ENCODE data around the gene ASB16. TPM values are rescaled to one million over a fixed set of nuclear protein-coding genes. Genes with fewer than 3 reads are reported as not detected.

ASB16 gene
- total and polyA plus RNA-seq, 5 experiments from 2014 or later, result 0.09 TPM; not detected in 4

DNA sequence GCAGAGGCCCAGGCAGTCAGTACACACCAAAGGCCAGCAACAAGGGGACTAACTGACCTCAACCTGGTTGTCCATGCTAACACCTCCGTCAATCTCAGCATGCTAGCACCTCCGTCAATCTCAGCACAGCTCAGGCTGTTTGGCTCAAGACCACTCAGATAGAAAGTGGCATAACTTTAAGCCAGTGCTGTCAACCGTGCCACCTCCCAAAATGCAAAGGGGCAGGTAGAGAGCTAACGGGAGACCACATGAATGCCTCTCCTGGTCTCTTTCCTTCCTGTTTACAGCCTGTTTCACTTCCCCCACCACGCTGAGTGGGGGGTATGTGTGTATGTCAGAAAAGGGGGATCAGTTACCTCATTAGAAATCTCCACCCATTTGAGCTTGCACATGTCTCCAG, 45.7 kb downstream of the ASB16 start:
- Mint-ChIP-seq H3K4me1 (peaks cover 40 to 66% (median 64%) of the 10 kb centered on the region in 4 donors), H3K36me3 (peaks cover 10 to 40% (median 23%) of the 10 kb centered on the region in 3 donors), H3K9me3 (no peaks in the 10 kb centered on the region), H3K27ac (peak overlapping the region; percentile 92 to 99 (median 98)), H3K4me3 (peak overlapping the region; percentile 85 to 100 (median 90)), H3K27me3 (no peaks in the 10 kb centered on the region)
- DNase-seq (peak in 9 of 10 donors; percentile 52 to 88 (median 68)), ATAC-seq (peak; percentile 13 to 36)
- POLR2A ChIA-PET, result interaction anchor here (0.6 to 20.4 kb wide), 22 partner anchors 6 to 932 kb away, joined by 3 to 445 read pairs (median 4); partner anchors contain the start of genes ATXN7L3, GRN, HDAC5 and HEXIM1

DNA sequence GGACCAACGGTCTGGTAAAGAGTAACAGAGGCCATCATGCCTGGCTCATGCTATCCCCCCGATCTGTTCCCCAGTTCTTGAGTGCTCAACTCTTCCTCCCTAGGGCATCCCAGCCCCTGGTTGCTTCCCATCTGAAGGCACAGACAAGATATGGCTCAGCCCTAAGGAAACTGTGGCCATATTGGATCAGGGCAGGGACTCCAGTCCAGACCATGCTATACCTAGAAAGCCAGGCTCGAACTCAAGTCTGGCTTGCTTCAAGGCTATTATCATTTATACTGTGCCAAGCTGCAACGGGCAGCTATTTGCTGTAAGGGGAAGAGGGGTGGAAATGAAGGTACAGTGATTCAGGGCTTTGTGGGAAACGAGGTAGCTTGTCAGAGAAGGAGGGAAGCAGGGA, 46.2 kb downstream of the ASB16 start:
- POLR2A ChIA-PET, result interaction anchor here (0.6 to 20.4 kb wide), 21 partner anchors 7 to 932 kb away, joined by 3 to 445 read pairs (median 4); partner anchors contain the start of genes ATXN7L3, GPATCH8, GRN and HDAC5
- H3K27me3 Mint-ChIP-seq, result no peaks in the 10 kb centered on the region
- peak overlapping the region; percentile 92 to 99 (median 98) for H3K27ac Mint-ChIP-seq
- peaks cover 10 to 37% (median 23%) of the 10 kb centered on the region in 3 donors for H3K36me3 Mint-ChIP-seq
- H3K4me1 Mint-ChIP-seq, result peaks cover 41 to 66% (median 60%) of the 10 kb centered on the region in 4 donors
- no peaks in the 10 kb centered on the region for H3K9me3 Mint-ChIP-seq
- DNase-seq, result no peak
- ATAC-seq, result no peak
- H3K4me3 Mint-ChIP-seq, result peak overlapping the region; percentile 85 to 100 (median 90)

DNA sequence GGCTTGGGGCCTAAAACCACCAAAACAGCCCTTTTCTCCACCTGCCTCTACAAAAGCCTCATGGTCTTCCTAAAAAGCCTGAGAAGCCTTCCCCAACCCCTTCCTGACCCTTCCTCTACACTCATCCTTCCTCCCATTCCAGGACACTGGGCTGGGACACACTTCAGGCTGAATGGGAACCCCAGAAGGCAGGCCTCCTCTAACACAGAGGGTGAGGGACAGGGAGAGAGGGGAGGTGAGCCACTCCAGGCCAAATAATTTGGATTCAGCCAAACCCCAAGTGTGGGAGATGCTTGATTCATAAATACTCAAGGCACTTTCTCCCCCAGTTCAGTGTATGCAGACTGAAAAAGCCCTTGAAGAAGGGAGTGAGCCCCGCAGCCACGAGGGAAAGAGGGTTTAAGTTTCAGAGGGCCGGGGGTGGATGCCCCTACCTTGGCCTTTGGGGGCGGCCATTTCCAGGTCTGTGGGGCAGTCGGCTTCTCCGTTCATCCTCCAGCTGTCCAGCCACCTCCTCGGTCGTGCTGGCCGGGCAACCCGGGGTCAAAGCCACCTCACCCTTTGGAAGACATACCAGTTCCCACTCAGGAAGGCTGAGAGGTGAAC, 47.3 kb downstream of the ASB16 start:
- Mint-ChIP-seq H3K27me3 (no peaks in the 10 kb centered on the region), H3K4me1 (peaks cover 43 to 69% (median 59%) of the 10 kb centered on the region in 4 donors), H3K27ac (peak overlapping the region; percentile 51 to 99 (median 98)), H3K4me3 (peak overlapping the region; percentile 85 to 100 (median 90)), H3K9me3 (no peaks in the 10 kb centered on the region), H3K36me3 (peaks cover 10 to 34% (median 23%) of the 10 kb centered on the region in 3 donors)
- DNase-seq (no peak), ATAC-seq (no peak)
- POLR2A ChIA-PET, result interaction anchor here (0.6 to 20.4 kb wide), 19 partner anchors 8 to 1099 kb away, joined by 3 to 445 read pairs (median 5); partner anchors contain the start of genes ATXN7L3, GPATCH8, GRN and HDAC5

DNA sequence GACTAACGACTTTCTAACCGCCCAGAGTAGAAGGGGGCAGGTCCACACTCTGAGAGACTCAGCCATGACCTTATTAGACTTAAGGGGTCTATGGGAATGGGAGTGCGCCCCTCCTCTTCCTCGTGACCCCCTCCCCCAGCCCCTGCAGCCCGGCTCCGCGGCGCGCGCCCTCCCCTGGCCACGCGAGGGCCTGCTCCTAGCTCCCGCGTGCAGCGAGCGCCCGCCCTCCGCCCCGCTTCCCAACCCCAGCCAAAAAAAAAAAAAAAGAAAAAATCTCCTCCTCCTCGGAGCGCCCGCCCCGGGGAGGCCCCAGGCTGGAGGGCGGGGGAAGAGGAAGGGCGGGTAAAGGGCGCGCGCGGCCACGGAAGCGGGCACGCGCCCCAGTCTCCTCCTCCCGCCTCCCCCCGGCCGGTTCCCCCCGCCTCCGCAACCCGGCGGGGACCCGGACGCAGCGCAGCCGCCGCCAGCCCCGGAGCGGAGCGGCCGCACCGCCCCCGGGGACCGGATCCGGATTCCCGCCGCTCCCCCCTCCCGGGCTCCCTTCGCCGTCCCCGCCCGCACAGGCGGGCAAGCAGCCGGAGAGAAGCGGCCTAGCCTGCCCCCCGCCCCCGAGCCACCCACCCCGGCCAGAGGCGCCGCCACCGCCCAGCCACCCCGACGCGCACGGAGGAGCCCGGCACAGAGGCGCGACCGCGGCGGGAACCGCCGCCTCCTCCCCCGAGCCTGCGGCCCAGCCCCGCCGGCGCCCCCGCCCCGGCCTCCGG, 48.0 kb downstream of the ASB16 start:
- H3K27me3 Mint-ChIP-seq, result no peaks in the 10 kb centered on the region
- no peaks in the 10 kb centered on the region for H3K9me3 Mint-ChIP-seq
- POLR2A ChIA-PET, result interaction anchor here (0.6 to 20.4 kb wide), 20 partner anchors 9 to 1099 kb away, joined by 3 to 445 read pairs (median 7); partner anchors contain the start of genes ATXN7L3, GRN, HDAC5 and HEXIM1
- H3K27ac Mint-ChIP-seq, result peak overlapping the region; percentile 51 to 99 (median 98)
- peak; percentile 82 to 93 (median 88) for DNase-seq
- peaks cover 10 to 29% (median 22%) of the 10 kb centered on the region in 3 donors for H3K36me3 Mint-ChIP-seq
- peak overlapping the region; percentile 85 to 100 (median 90) for H3K4me3 Mint-ChIP-seq
- peaks cover 38 to 64% (median 54%) of the 10 kb centered on the region in 4 donors for H3K4me1 Mint-ChIP-seq
- ATAC-seq, result peak; percentile 38 to 42

DNA sequence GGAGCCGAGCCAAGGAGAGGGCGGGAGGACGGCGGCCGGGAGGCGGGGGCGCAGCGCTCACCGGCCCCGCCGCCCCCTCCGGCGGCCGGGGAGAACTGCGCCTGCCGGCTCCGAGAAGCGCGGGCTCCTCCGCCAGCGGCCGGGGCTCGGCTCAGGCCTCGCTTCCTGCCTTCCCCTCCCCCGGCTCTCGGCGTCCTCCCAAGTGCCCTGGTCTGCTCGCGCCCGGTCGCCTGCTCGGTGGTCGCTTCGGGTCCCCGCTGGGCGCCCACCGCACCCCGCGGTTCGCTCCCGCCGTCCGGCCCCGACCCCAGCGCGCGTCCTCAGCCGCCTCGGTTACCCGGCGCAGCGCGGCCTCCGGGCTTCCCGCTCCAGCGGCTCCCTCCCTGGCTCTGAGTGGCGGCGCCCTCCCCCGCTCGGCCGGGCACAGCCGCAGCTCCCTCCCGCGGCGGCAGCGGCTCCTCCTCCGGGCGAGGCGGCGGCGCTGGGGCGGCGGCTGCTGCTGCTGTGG, 48.7 kb downstream of the ASB16 start:
- H3K27me3 Mint-ChIP-seq, result no peaks in the 10 kb centered on the region
- DNase-seq, result peak; percentile 50 to 83 (median 76)
- ATAC-seq, result peak; percentile 42 to 45
- peak overlapping the region in 1 of 10 donors; percentile 33 for H3K27ac Mint-ChIP-seq
- H3K36me3 Mint-ChIP-seq, result peaks cover 10 to 22% (median 16%) of the 10 kb centered on the region in 3 donors
- H3K4me1 Mint-ChIP-seq, result peaks cover 32 to 57% (median 47%) of the 10 kb centered on the region in 4 donors
- H3K4me3 Mint-ChIP-seq, result peak overlapping the region in 4 of 10 donors; percentile 40 to 100 (median 74)
- no peaks in the 10 kb centered on the region for H3K9me3 Mint-ChIP-seq
- POLR2A ChIA-PET, result interaction anchor here (0.6 to 20.4 kb wide), 16 partner anchors 9 to 1098 kb away, joined by 3 to 445 read pairs (median 16); partner anchors contain the start of genes ATXN7L3, GRN, HDAC5 and RUNDC3A

DNA sequence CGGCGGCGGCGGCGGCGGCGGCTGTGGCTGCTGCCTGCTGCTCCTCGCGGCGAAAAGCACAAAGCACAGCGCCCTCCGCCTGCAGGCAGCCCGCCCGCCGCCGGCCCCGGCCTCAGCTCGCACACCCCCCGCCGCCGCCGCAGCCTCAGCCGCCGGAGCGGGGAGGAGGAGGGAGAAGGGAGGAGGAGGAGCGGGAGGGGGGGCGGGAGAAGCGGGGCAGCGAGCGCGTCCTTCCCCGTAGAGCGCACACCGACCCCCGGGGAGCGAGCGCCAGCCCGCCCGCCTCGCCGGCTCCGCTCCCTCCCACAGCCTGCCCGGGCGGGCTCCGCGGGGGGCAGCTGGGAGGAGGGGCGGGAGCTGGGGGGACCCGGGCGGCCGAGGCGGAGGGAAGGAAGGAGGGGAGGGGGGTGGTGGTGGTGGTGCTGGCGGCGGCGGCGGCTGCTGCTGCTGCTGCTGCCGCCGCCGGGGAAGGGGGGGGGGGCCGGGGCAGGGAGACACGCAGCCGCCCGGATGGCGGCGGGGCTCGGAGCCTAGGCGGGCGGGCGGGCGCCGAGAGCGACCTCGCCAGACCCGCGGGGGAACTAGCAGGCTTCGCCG, 49.2 kb downstream of the ASB16 start, which contains the start of gene UBTF:
TSS of gene UBTF (minus strand) at position 60 of the 597 bp plus-strand sequence. CDS start 1,446 bp downstream, outside the sequence.
- DNase-seq (peak; percentile 61 to 89 (median 74)), ATAC-seq (peak; percentile 34 to 43)
- Mint-ChIP-seq H3K4me1 (peaks cover 28 to 52% (median 42%) of the 10 kb centered on the region in 4 donors), H3K4me3 (peak within 1 kb of the TSS; percentile 88 to 100 (median 92)), H3K9me3 (no peaks in the 10 kb centered on the region), H3K27me3 (no peaks in the 10 kb centered on the region), H3K27ac (peak within 1 kb of the TSS; percentile 87 to 99 (median 94)), H3K36me3 (peaks cover 10 to 17% (median 14%) of the 10 kb centered on the region in 3 donors)
- POLR2A ChIA-PET, result interaction anchor here (0.6 to 20.4 kb wide), 22 partner anchors 10 to 1098 kb away, joined by 3 to 445 read pairs (median 6); partner anchors contain the start of genes ATXN7L3, GRN, HDAC5 and RUNDC3A

DNA sequence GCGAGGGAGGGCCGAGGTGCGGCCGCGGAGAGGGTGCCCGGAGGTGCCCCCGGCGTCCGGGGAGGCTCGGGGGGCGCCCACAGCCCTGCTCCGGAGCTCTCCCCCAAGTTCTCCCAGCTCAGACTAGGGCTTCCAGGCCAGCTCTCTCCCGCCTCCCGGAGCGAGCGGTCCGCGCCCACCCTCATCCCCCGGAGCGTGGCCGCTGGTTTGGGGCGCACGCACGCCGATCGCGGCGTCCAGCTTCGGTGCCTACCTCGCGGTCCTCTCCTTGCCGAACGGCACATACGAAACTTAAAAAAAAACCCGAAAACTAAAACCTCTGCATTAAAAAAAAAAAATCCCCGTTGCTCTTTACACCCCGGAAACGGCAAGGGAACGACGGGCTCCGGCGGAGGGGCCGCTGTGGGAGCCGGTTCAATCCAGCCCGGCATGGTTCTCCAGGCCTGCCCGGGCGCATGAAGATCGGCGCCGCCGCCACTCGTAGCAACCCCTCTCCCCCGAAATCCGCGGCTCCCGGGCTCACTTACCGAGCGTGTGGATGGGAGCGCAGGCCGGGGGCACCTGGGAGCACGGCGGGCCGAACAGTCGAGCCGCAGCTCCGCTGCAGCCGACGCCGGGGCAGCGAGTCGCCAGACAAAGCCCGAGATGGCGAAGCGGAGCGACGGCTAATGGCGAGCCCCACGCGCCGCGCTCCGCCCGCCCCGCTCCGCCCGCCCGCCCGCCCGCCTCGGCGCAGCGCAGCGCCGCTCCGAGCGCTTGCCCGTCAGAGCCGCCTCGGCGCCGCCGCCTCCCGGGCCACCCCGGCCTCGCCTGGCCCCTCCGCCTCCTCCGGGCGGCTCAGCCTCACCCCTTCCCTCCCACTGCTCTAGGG, 49.9 kb downstream of the ASB16 start:
- POLR2A ChIA-PET, result interaction anchor here (0.6 to 20.4 kb wide), 36 partner anchors 9 to 1365 kb away, joined by 3 to 445 read pairs (median 5); partner anchors contain the start of genes ATXN7L3, GRN, HDAC5 and HEXIM2
- H3K27me3 Mint-ChIP-seq, result no peaks in the 10 kb centered on the region
- ATAC-seq, result peak; percentile 29 to 46
- peaks cover 5 to 9% (median 8%) of the 10 kb centered on the region in 3 donors for H3K36me3 Mint-ChIP-seq
- peak overlapping the region; percentile 91 to 100 (median 96) for H3K4me3 Mint-ChIP-seq
- no peaks in the 10 kb centered on the region for H3K9me3 Mint-ChIP-seq
- peak overlapping the region; percentile 90 to 98 (median 95) for H3K27ac Mint-ChIP-seq
- H3K4me1 Mint-ChIP-seq, result peaks cover 23 to 45% (median 34%) of the 10 kb centered on the region in 4 donors
- DNase-seq, result peak; percentile 54 to 85 (median 66)

DNA sequence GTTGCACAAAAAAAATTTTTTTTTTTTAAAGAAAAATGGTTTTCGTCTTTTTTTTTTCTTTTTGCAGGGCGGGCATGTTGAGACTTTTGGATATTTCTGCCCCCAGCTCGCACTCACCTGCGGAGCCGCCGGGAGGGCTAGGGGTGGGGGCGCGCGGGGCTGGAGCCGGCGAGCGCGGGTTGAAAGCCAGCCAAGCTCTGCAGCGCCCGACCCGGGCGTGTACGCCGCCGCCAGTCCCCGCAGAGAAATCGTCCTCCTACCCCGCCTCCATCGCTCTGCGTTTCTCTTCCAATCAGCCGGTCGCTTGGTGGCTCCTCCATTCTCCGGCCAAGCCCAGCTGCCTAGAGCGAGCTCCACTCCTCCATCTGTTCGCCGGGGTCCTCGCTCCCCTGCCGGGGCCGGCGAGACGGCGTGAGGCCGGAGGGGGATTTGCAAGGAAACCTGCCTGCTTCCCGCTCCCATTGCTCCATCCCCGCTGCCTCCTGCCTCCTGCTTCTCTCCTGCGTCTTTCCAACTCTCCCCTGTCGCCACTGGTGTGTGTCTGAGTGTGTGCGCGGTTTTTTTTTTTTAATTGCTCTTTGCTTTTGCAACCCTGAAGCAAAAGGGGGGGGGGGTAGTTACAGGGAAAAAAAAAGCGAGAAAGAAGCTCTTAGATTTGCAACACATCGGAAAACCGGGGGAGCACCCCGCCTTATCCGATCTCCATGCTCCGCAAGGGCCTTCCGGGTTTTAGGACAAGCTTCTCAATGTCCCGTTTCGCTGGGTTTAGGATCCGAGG, 50.8 kb downstream of the ASB16 start:
- no peaks in the 10 kb centered on the region for H3K27me3 Mint-ChIP-seq

DNA sequence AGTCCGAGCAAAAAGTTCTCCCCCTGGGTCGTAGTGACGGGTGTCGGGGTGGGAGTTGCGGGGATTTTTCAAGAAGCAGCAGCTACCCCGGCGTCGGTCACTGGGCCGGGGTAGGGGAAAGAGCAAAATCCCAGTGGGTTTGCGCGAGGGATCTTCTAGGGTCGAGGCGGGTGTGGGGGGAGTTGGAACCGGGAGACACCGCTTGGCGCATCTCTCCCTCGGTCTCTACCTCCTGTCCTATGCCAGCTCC, 51.3 kb downstream of the ASB16 start:
- no peaks in the 10 kb centered on the region for H3K27me3 Mint-ChIP-seq
- no peaks in the 10 kb centered on the region for H3K36me3 Mint-ChIP-seq
- no peak for ATAC-seq
- POLR2A ChIA-PET, result interaction anchor here (0.5 to 20.4 kb wide), 35 partner anchors 9 to 1364 kb away, joined by 3 to 445 read pairs (median 5); partner anchors contain the start of genes ATXN7L3, GRN, HDAC5 and HEXIM2
- peak in 3 of 10 donors; percentile 35 to 41 (median 37) for DNase-seq
- H3K27ac Mint-ChIP-seq, result peak overlapping the region; percentile 91 to 98 (median 95)
- peaks cover 15 to 31% (median 21%) of the 10 kb centered on the region in 4 donors for H3K4me1 Mint-ChIP-seq
- H3K4me3 Mint-ChIP-seq, result peak overlapping the region; percentile 91 to 100 (median 96)
- no peaks in the 10 kb centered on the region for H3K9me3 Mint-ChIP-seq

More for the DNA sequence above, 50.8 kb downstream of the ASB16 start:
- peaks cover under 1 to 2% (median 1%) of the 10 kb centered on the region in 3 donors for H3K36me3 Mint-ChIP-seq
- peak overlapping the region; percentile 91 to 98 (median 95) for H3K27ac Mint-ChIP-seq
- ATAC-seq, result peak; percentile 19 to 27
- peak; percentile 53 to 79 (median 65) for DNase-seq
- POLR2A ChIA-PET, result interaction anchor here (0.5 to 20.4 kb wide), 38 partner anchors 8 to 1364 kb away, joined by 3 to 445 read pairs (median 5); partner anchors contain the start of genes ATXN7L3, GRN, HDAC5 and HEXIM2
- H3K9me3 Mint-ChIP-seq, result no peaks in the 10 kb centered on the region
- H3K4me3 Mint-ChIP-seq, result peak overlapping the region; percentile 91 to 100 (median 96)
- peaks cover 18 to 36% (median 27%) of the 10 kb centered on the region in 4 donors for H3K4me1 Mint-ChIP-seq
